HG02798 (cell line): ENCODE measurements around the gene ANG.
A peak's percentile ranks its signal among the peaks of the same experiment; 100 is the strongest.

Experiments used
- ATAC-seq: cut with Tn5 transposase; IDR thresholded peaks from one replicate; pipeline ENCODE4 v1.9.1; 2021; ENCODE audit warnings: mild to moderate bottlenecking; ENCODE audit not compliant: unreplicated experiment, poor library complexity

Gene ANG

GRCh38 chr14:20671597-20672283, 16.8 kb upstream of the ANG start:
- ATAC-seq = no peak

GRCh38 chr14:20675669-20676068, 12.9 kb upstream of the ANG start:
- no peak for ATAC-seq

GRCh38 chr14:20676072-20676471, 12.5 kb upstream of the ANG start:
- no peak for ATAC-seq

GRCh38 chr14:20679907-20680306, 8.7 kb upstream of the ANG start:
- no peak for ATAC-seq

- ATAC-seq = no peak
Observed at GRCh38 chr14:20680363-20680762, 8.2 kb upstream of the ANG start.

GRCh38 chr14:20680843-20681347, 7.7 kb upstream of the ANG start:
- ATAC-seq = no peak

GRCh38 chr14:20681348-20682126, 7.0 kb upstream of the ANG start:
- ATAC-seq = peak; percentile 20

- no peak for ATAC-seq
Observed at GRCh38 chr14:20682127-20682434, 6.5 kb upstream of the ANG start.

- peak; percentile 54 for ATAC-seq
Observed at GRCh38 chr14:20682435-20683124, 6.0 kb upstream of the ANG start.

- peak; percentile 30 for ATAC-seq
Observed at GRCh38 chr14:20683125-20683890, 5.3 kb upstream of the ANG start.

- peak; percentile 28 for ATAC-seq
Observed at GRCh38 chr14:20683891-20684661, 4.5 kb upstream of the ANG start, which contains the start of gene RNASE4. Gene RNASE4, plus strand, starts transcription at chr14:20684560. Its CDS starts 14,812 bp downstream, at chr14:20699372.

- no peak for ATAC-seq
Observed at GRCh38 chr14:20684662-20685456, 3.7 kb upstream of the ANG start.

GRCh38 chr14:20686386-20687143, 2.0 kb upstream of the ANG start:
- ATAC-seq = no peak

- ATAC-seq = no peak
Observed at GRCh38 chr14:20687362-20688166, 1.0 kb upstream of the ANG start.

- ATAC-seq = peak; percentile 80
Observed at GRCh38 chr14:20690848-20691640, 2.5 kb downstream of the ANG start.

GRCh38 chr14:20692116-20692751, 3.7 kb downstream of the ANG start:
- no peak for ATAC-seq
